Measurements from ENCODE around the gene LRRC17. TPM values are rescaled to one million over a fixed set of nuclear protein-coding genes. Genes with fewer than 3 reads are reported as not detected.

Gene LRRC17
- total RNA-seq, 1 donor from 2014 or later, result 0.92 TPM

- H3K4me1 Mint-ChIP-seq (ENCODE audit: unreplicated experiment), result peaks cover 16% of the 10 kb centered on the region
These were observed 29.5 kb downstream of the LRRC17 start for GRCh38 chr7:102942181-102942866.

GRCh38 chr7:102942868-102943267 is 30.1 kb downstream of the LRRC17 start:
- Mint-ChIP-seq H3K9me3 (ENCODE audit: unreplicated experiment) (no peaks in the 10 kb centered on the region), H3K4me1 (ENCODE audit: unreplicated experiment) (peaks cover 13% of the 10 kb centered on the region), H3K27ac (ENCODE audit: unreplicated experiment) (no peak overlapping the region), H3K4me3 (ENCODE audit: unreplicated experiment) (no peak overlapping the region), H3K36me3 (ENCODE audit: low read depth, unreplicated experiment) (no peaks in the 10 kb centered on the region), H3K27me3 (ENCODE audit: unreplicated experiment) (no peaks in the 10 kb centered on the region)
- TF ChIP-seq CTCF (IDR thresholded peaks at IDR 0.05; ENCODE audit: unreplicated experiment), result no peak
- no peak for DNase-seq (ENCODE audit: low spot score)

More at GRCh38 chr7:102942181-102942866, 29.5 kb downstream of the LRRC17 start:
- Mint-ChIP-seq H3K9me3 (ENCODE audit: unreplicated experiment) (no peaks in the 10 kb centered on the region), H3K27me3 (ENCODE audit: unreplicated experiment) (no peaks in the 10 kb centered on the region), H3K27ac (ENCODE audit: unreplicated experiment) (no peak overlapping the region), H3K4me3 (ENCODE audit: unreplicated experiment) (no peak overlapping the region), H3K36me3 (ENCODE audit: low read depth, unreplicated experiment) (no peaks in the 10 kb centered on the region)
- DNase-seq (ENCODE audit: low spot score), result no peak
- no peak for TF ChIP-seq CTCF (IDR thresholded peaks at IDR 0.05; ENCODE audit: unreplicated experiment)

GRCh38 chr7:102943423-102944169 is 30.8 kb downstream of the LRRC17 start:
- H3K36me3 Mint-ChIP-seq (ENCODE audit: low read depth, unreplicated experiment), result no peaks in the 10 kb centered on the region
- no peak overlapping the region for H3K27ac Mint-ChIP-seq (ENCODE audit: unreplicated experiment)
- no peaks in the 10 kb centered on the region for H3K9me3 Mint-ChIP-seq (ENCODE audit: unreplicated experiment)
- H3K4me3 Mint-ChIP-seq (ENCODE audit: unreplicated experiment), result no peak overlapping the region
- no peaks in the 10 kb centered on the region for H3K27me3 Mint-ChIP-seq (ENCODE audit: unreplicated experiment)
- TF ChIP-seq CTCF (IDR thresholded peaks at IDR 0.05; ENCODE audit: unreplicated experiment), result no peak
- peaks cover 9% of the 10 kb centered on the region for H3K4me1 Mint-ChIP-seq (ENCODE audit: unreplicated experiment)
- no peak for DNase-seq (ENCODE audit: low spot score)

- peaks cover 3% of the 10 kb centered on the region for H3K4me1 Mint-ChIP-seq (ENCODE audit: unreplicated experiment)
- no peak for TF ChIP-seq CTCF (IDR thresholded peaks at IDR 0.05; ENCODE audit: unreplicated experiment)
- no peak overlapping the region for H3K27ac Mint-ChIP-seq (ENCODE audit: unreplicated experiment)
- no peak for DNase-seq (ENCODE audit: low spot score)
- no peaks in the 10 kb centered on the region for H3K9me3 Mint-ChIP-seq (ENCODE audit: unreplicated experiment)
- no peaks in the 10 kb centered on the region for H3K36me3 Mint-ChIP-seq (ENCODE audit: low read depth, unreplicated experiment)
- H3K27me3 Mint-ChIP-seq (ENCODE audit: unreplicated experiment), result no peaks in the 10 kb centered on the region
- no peak overlapping the region for H3K4me3 Mint-ChIP-seq (ENCODE audit: unreplicated experiment)
These were observed 31.4 kb downstream of the LRRC17 start for GRCh38 chr7:102944241-102944640.

GRCh38 chr7:102951839-102952238 is 39.0 kb downstream of the LRRC17 start:
- Mint-ChIP-seq H3K4me1 (ENCODE audit: unreplicated experiment) (no peaks in the 10 kb centered on the region), H3K27ac (ENCODE audit: unreplicated experiment) (no peak overlapping the region), H3K27me3 (ENCODE audit: unreplicated experiment) (no peaks in the 10 kb centered on the region), H3K36me3 (ENCODE audit: low read depth, unreplicated experiment) (no peaks in the 10 kb centered on the region), H3K4me3 (ENCODE audit: unreplicated experiment) (no peak overlapping the region), H3K9me3 (ENCODE audit: unreplicated experiment) (no peaks in the 10 kb centered on the region)
- no peak for TF ChIP-seq CTCF (IDR thresholded peaks at IDR 0.05; ENCODE audit: unreplicated experiment)
- no peak for DNase-seq (ENCODE audit: low spot score)
